Astrocyte (in vitro differentiated cells and primary cell): Measurements from ENCODE around the gene SLC6A7. TPM values are rescaled to one million over a fixed set of nuclear protein-coding genes. Genes with fewer than 3 reads are reported as not detected.

Experiments used
- DNase-seq: peaks from one replicate; pipeline ENCODE4 v3.0.0-alpha.2; 2010; ENCODE audit warnings: low read depth
- FAIRE-seq: peaks from 2 replicates; lab custom pipeline; 2011; peaks lifted over from hg19 to GRCh38; lab: Jason Lieb, UNC
- H2AFZ ChIP-seq: 2 replicates; pipeline ENCODE4 v1.6.0; 2012; ENCODE audit warnings: low read depth, low read length, inconsistent platforms
- H3K27ac ChIP-seq: 2 replicates; pipeline ENCODE4 v1.5.1; 2011; ENCODE audit warnings: low read depth, low read length, inconsistent platforms
- H3K27me3 ChIP-seq: 2 replicates; pipeline ENCODE4 v1.6.0; 2011; ENCODE audit warnings: low read length, inconsistent platforms; ENCODE audit not compliant: insufficient read depth
- H3K36me3 ChIP-seq: 2 replicates; pipeline ENCODE4 v1.5.1; 2011; ENCODE audit warnings: low read length, inconsistent platforms; ENCODE audit not compliant: insufficient read depth
- H3K4me1 ChIP-seq: 2 replicates; pipeline ENCODE4 v1.5.1; 2011; ENCODE audit warnings: low read length, inconsistent platforms; ENCODE audit not compliant: insufficient read depth
- H3K4me2 ChIP-seq: 2 replicates; pipeline ENCODE4 v1.6.0; 2012; ENCODE audit warnings: low read length, inconsistent platforms
- H3K4me3 ChIP-seq: 2 replicates; pipeline ENCODE4 v1.5.1; 2011; ENCODE audit warnings: low read depth, mild to moderate bottlenecking, low read length, inconsistent platforms; ENCODE audit not compliant: insufficient read depth
- H3K79me2 ChIP-seq: 2 replicates; pipeline ENCODE4 v1.6.0; 2012; ENCODE audit warnings: mild to moderate bottlenecking, low read length, inconsistent platforms; ENCODE audit not compliant: insufficient read depth
- H3K9ac ChIP-seq: 2 replicates; pipeline ENCODE4 v1.6.0; 2012; ENCODE audit warnings: mild to moderate bottlenecking, low read length, inconsistent platforms
- H3K9me3 ChIP-seq: 2 replicates; pipeline ENCODE4 v1.5.1; 2012; ENCODE audit warnings: low read depth, mild to moderate bottlenecking, low read length, inconsistent platforms; ENCODE audit not compliant: insufficient read depth
- H4K20me1 ChIP-seq: 2 replicates; pipeline ENCODE4 v1.6.0; 2012; ENCODE audit warnings: low read length, inconsistent platforms; ENCODE audit not compliant: insufficient read depth
- H3K27ac Mint-ChIP-seq: one replicate; pipeline ENCODE4 v1.8.0; 2021; ENCODE audit warnings: mild to moderate bottlenecking, mixed read lengths; ENCODE audit not compliant: unreplicated experiment
- H3K27me3 Mint-ChIP-seq: one replicate; pipeline ENCODE4 v1.8.0; 2021; ENCODE audit warnings: low read depth, mixed read lengths; ENCODE audit not compliant: unreplicated experiment
- H3K36me3 Mint-ChIP-seq: one replicate; pipeline ENCODE4 v1.8.0; 2021; ENCODE audit warnings: low read depth, mixed read lengths; ENCODE audit not compliant: unreplicated experiment
- H3K4me1 Mint-ChIP-seq: one replicate; pipeline ENCODE4 v1.8.0; 2021; ENCODE audit warnings: low read depth, mixed read lengths; ENCODE audit not compliant: unreplicated experiment
- H3K4me3 Mint-ChIP-seq: one replicate; pipeline ENCODE4 v1.8.0; 2021; ENCODE audit warnings: mild to moderate bottlenecking, moderate library complexity, mixed read lengths; ENCODE audit not compliant: unreplicated experiment
- H3K9me3 Mint-ChIP-seq: one replicate; pipeline ENCODE4 v1.8.0; 2021; ENCODE audit warnings: mild to moderate bottlenecking, mixed read lengths; ENCODE audit not compliant: unreplicated experiment
- EZH2 ChIP-seq: IDR thresholded peaks from 2 replicates; pipeline ENCODE4 v1.6.1; 2012; ENCODE audit warnings: mild to moderate bottlenecking, low read length, inconsistent platforms; ENCODE audit not compliant: insufficient read depth
- total RNA-seq: library from RNA; stranded (reverse); gene quantifications from 2 replicates; pipeline ENCODE4 v1.2.1, GENCODE V29; 2021
- TF ChIP-seq, protein P1 (sequence below): IDR thresholded peaks from 2 replicates; pipeline ENCODE4 v1.5.1; 2011; ENCODE audit warnings: low read depth, mild to moderate bottlenecking, inconsistent platforms, low read length, moderate library complexity; ENCODE audit not compliant: insufficient read depth

Gene SLC6A7
- total RNA-seq, 1 donor from 2014 or later: not detected

DNA sequence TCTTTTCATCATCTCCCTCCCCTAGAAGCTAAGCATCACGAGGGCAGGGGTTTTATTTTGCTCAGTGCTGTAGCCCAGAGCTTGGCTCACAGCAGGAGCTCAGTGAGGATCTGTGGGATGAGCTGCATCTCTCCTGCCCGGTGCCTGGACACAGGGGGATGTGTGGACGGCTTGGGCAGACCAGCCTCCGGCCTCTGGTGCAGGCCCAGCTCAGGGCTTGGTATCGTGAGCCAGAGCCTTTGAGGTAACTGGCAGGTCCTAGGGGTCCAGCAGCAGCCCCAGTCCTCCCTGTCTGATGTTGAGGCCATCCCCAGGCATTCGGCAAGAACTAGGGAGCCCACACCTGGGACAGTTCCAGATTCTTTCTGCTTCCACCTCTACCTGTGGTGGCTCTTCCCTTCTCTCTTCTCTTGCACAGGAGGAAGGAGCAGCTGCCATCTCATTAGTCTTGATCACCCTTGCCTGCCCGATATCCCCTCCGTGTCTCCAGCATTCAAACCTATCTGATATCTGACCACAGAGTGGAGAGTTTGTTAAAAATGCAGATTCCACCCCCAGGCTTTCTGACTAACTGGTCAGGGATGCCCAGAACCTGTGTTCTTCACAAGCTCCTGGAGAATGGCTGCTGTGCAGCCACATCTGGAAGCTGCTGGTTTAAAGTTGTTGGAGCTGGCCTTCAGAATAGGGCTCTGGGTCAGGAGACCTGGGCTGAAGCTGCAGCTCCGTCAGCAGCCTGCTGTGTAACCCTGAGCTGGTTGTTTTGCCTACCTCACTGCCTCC, 7.9 kb upstream of the SLC6A7 start:
- Histone ChIP-seq H3K27me3 (peaks cover 6% of the 10 kb centered on the region), H2AFZ (no peak overlapping the region), H3K79me2 (no peaks in the 10 kb centered on the region), H3K4me1 (peaks cover 9% of the 10 kb centered on the region), H3K9me3 (no peaks in the 10 kb centered on the region), H3K4me3 (no peak overlapping the region), H3K9ac (no peak overlapping the region), H3K4me2 (no peak overlapping the region), H4K20me1 (no peaks in the 10 kb centered on the region), H3K27ac (no peak overlapping the region), H3K36me3 (no peaks in the 10 kb centered on the region)
- H3K27ac Mint-ChIP-seq: no peak overlapping the region
- H3K9me3 Mint-ChIP-seq: no peaks in the 10 kb centered on the region
- H3K27me3 Mint-ChIP-seq: peaks cover 54% of the 10 kb centered on the region
- TF ChIP-seq, protein P1, sequence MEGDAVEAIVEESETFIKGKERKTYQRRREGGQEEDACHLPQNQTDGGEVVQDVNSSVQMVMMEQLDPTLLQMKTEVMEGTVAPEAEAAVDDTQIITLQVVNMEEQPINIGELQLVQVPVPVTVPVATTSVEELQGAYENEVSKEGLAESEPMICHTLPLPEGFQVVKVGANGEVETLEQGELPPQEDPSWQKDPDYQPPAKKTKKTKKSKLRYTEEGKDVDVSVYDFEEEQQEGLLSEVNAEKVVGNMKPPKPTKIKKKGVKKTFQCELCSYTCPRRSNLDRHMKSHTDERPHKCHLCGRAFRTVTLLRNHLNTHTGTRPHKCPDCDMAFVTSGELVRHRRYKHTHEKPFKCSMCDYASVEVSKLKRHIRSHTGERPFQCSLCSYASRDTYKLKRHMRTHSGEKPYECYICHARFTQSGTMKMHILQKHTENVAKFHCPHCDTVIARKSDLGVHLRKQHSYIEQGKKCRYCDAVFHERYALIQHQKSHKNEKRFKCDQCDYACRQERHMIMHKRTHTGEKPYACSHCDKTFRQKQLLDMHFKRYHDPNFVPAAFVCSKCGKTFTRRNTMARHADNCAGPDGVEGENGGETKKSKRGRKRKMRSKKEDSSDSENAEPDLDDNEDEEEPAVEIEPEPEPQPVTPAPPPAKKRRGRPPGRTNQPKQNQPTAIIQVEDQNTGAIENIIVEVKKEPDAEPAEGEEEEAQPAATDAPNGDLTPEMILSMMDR: no peak
- no peak for TF ChIP-seq EZH2
- H3K36me3 Mint-ChIP-seq: peaks cover 2% of the 10 kb centered on the region
- H3K4me3 Mint-ChIP-seq: no peak overlapping the region
- H3K4me1 Mint-ChIP-seq: peaks cover 10% of the 10 kb centered on the region
- DNase-seq: peak; percentile 23
- FAIRE-seq: no peak

DNA sequence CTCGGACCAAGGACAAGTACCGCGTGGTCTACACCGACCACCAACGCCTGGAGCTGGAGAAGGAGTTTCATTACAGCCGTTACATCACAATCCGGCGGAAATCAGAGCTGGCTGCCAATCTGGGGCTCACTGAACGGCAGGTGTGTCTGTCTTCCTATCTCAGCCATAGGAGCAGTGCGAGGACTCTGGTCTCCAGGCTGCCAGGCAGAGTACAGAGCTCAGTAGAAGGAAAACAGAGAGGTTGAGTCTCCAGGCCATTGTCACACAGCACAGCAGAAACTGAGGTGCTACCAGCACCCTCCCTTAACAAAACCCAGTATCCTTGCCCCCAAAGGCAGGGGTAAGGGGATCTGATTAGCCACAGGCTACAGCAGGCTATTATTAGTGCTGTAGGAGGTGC, 7.1 kb upstream of the SLC6A7 start:
- Histone ChIP-seq H3K4me1 (peaks cover 9% of the 10 kb centered on the region), H3K27me3 (peaks cover 13% of the 10 kb centered on the region), H3K36me3 (no peaks in the 10 kb centered on the region), H3K27ac (no peak overlapping the region), H3K79me2 (no peaks in the 10 kb centered on the region), H3K4me2 (no peak overlapping the region), H3K9ac (no peak overlapping the region), H4K20me1 (no peaks in the 10 kb centered on the region), H3K9me3 (no peaks in the 10 kb centered on the region), H2AFZ (no peak overlapping the region), H3K4me3 (no peak overlapping the region)
- DNase-seq (no peak), FAIRE-seq (no peak)
- Mint-ChIP-seq H3K27me3 (peaks cover 60% of the 10 kb centered on the region), H3K9me3 (no peaks in the 10 kb centered on the region), H3K4me1 (peaks cover 10% of the 10 kb centered on the region), H3K36me3 (peaks cover 2% of the 10 kb centered on the region), H3K4me3 (no peak overlapping the region), H3K27ac (no peak overlapping the region)
- TF ChIP-seq, protein P1: no peak
- no peak for TF ChIP-seq EZH2

DNA sequence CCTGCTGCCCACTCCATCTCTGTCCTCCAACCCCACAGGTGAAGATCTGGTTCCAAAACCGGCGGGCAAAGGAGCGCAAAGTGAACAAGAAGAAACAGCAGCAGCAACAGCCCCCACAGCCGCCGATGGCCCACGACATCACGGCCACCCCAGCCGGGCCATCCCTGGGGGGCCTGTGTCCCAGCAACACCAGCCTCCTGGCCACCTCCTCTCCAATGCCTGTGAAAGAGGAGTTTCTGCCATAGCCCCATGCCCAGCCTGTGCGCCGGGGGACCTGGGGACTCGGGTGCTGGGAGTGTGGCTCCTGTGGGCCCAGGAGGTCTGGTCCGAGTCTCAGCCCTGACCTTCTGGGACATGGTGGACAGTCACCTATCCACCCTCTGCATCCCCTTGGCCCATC, 6.4 kb upstream of the SLC6A7 start:
- H3K9ac ChIP-seq: no peak overlapping the region
- no peaks in the 10 kb centered on the region for H3K79me2 ChIP-seq
- H2AFZ ChIP-seq: no peak overlapping the region
- peaks cover 19% of the 10 kb centered on the region for H3K27me3 ChIP-seq
- no peak overlapping the region for H3K27ac Mint-ChIP-seq
- peaks cover 67% of the 10 kb centered on the region for H3K27me3 Mint-ChIP-seq
- no peak overlapping the region for H3K4me3 ChIP-seq
- H3K36me3 ChIP-seq: no peaks in the 10 kb centered on the region
- H3K36me3 Mint-ChIP-seq: peaks cover 2% of the 10 kb centered on the region
- no peak overlapping the region for H3K27ac ChIP-seq
- peaks cover 9% of the 10 kb centered on the region for H3K4me1 ChIP-seq
- H3K9me3 Mint-ChIP-seq: no peaks in the 10 kb centered on the region
- DNase-seq (no peak), FAIRE-seq (no peak)
- no peak overlapping the region for H3K4me3 Mint-ChIP-seq
- no peaks in the 10 kb centered on the region for H4K20me1 ChIP-seq
- no peaks in the 10 kb centered on the region for H3K9me3 ChIP-seq
- TF ChIP-seq, protein P1: no peak
- TF ChIP-seq EZH2: no peak
- H3K4me1 Mint-ChIP-seq: peaks cover 10% of the 10 kb centered on the region
- no peak overlapping the region for H3K4me2 ChIP-seq
